HUES6 (cell line): ENCODE data around the gene COL6A3.

Experiments used
- H3K27ac ChIP-seq: 2 replicates; pipeline ENCODE4 v1.7.0; 2013; ENCODE audit warnings: low read depth, mild to moderate bottlenecking, low read length, inconsistent platforms
- H3K27me3 ChIP-seq: 2 replicates; pipeline ENCODE4 v1.6.1; 2013; ENCODE audit warnings: low read length; ENCODE audit not compliant: control insufficient read depth, insufficient read depth
- H3K36me3 ChIP-seq: 2 replicates; pipeline ENCODE4 v1.6.1; 2013; ENCODE audit warnings: low read length; ENCODE audit not compliant: control insufficient read depth, insufficient read depth
- H3K4me1 ChIP-seq: 2 replicates; pipeline ENCODE4 v1.6.1; 2013; ENCODE audit warnings: low read length; ENCODE audit not compliant: control insufficient read depth, insufficient read depth
- H3K4me3 ChIP-seq: 2 replicates; pipeline ENCODE4 v1.5.1; 2013; ENCODE audit warnings: low read depth, low read length
- H3K9ac ChIP-seq: one replicate; pipeline ENCODE4 v1.6.1; 2013; ENCODE audit warnings: mild to moderate bottlenecking, low read length
- H3K9me3 ChIP-seq: 2 replicates; pipeline ENCODE4 v1.6.1; 2013; ENCODE audit warnings: low read depth, low read length; ENCODE audit not compliant: control insufficient read depth, insufficient read depth

Gene COL6A3

GRCh38 chr2:237413777-237414661 lies at the start of gene COL6A3:
Gene COL6A3 (minus strand): TSS chr2:237414164. CDS start chr2:237396817, 17,347 bp downstream.
- no peak within 1 kb of the TSS for H3K27ac ChIP-seq
- H3K36me3 ChIP-seq: no peaks in the 10 kb centered on the region
- no peaks in the 10 kb centered on the region for H3K9me3 ChIP-seq
- no peak within 1 kb of the TSS for H3K9ac ChIP-seq
- peaks cover 16% of the 10 kb centered on the region; the same call in 1 of the 2 replicates for H3K4me1 ChIP-seq
- peaks cover 3% of the 10 kb centered on the region; the same call in 1 of the 2 replicates for H3K27me3 ChIP-seq
- peak within 1 kb of the TSS; percentile 9; the same call in 1 of the 2 replicates for H3K4me3 ChIP-seq

GRCh38 chr2:237459741-237460174 lies 45.8 kb upstream of the COL6A3 start:
- Histone ChIP-seq H3K4me1 (no peaks in the 10 kb centered on the region), H3K36me3 (no peaks in the 10 kb centered on the region), H3K27ac (no peak overlapping the region), H3K9ac (no peak overlapping the region), H3K27me3 (no peaks in the 10 kb centered on the region), H3K4me3 (no peak overlapping the region), H3K9me3 (peaks cover 7% of the 10 kb centered on the region; the same call in 1 of the 2 replicates)

- H3K9ac ChIP-seq: no peak overlapping the region
- no peak overlapping the region for H3K27ac ChIP-seq
- H3K4me3 ChIP-seq: no peak overlapping the region
- H3K4me1 ChIP-seq: no peaks in the 10 kb centered on the region
- no peaks in the 10 kb centered on the region for H3K27me3 ChIP-seq
- no peaks in the 10 kb centered on the region for H3K36me3 ChIP-seq
- H3K9me3 ChIP-seq: peaks cover 7% of the 10 kb centered on the region; the same call in 1 of the 2 replicates
These were observed 45.3 kb upstream of the COL6A3 start for GRCh38 chr2:237459226-237459625.

- no peak overlapping the region for H3K27ac ChIP-seq
These were observed 44.6 kb upstream of the COL6A3 start for GRCh38 chr2:237458519-237458918.

GRCh38 chr2:237457388-237457941 lies 43.5 kb upstream of the COL6A3 start:
- no peak overlapping the region for H3K27ac ChIP-seq
- H3K9ac ChIP-seq: no peak overlapping the region
- H3K4me1 ChIP-seq: no peaks in the 10 kb centered on the region
- peaks cover 7% of the 10 kb centered on the region; the same call in 1 of the 2 replicates for H3K9me3 ChIP-seq
- no peak overlapping the region for H3K4me3 ChIP-seq
- H3K27me3 ChIP-seq: no peaks in the 10 kb centered on the region
- no peaks in the 10 kb centered on the region for H3K36me3 ChIP-seq

More at GRCh38 chr2:237458519-237458918, 44.6 kb upstream of the COL6A3 start:
- peaks cover 7% of the 10 kb centered on the region; the same call in 1 of the 2 replicates for H3K9me3 ChIP-seq
- H3K4me1 ChIP-seq: no peaks in the 10 kb centered on the region
- no peak overlapping the region for H3K9ac ChIP-seq
- H3K27me3 ChIP-seq: no peaks in the 10 kb centered on the region
- no peak overlapping the region for H3K4me3 ChIP-seq
- H3K36me3 ChIP-seq: no peaks in the 10 kb centered on the region

GRCh38 chr2:237456200-237456843 lies 42.4 kb upstream of the COL6A3 start:
- Histone ChIP-seq H3K4me1 (peaks cover 10% of the 10 kb centered on the region), H3K9ac (no peak overlapping the region), H3K4me3 (no peak overlapping the region), H3K27me3 (no peaks in the 10 kb centered on the region), H3K9me3 (peaks cover 7% of the 10 kb centered on the region; the same call in 1 of the 2 replicates), H3K36me3 (no peaks in the 10 kb centered on the region), H3K27ac (no peak overlapping the region)

- H3K9ac ChIP-seq: no peak overlapping the region
- H3K27ac ChIP-seq: no peak overlapping the region
- H3K4me3 ChIP-seq: no peak overlapping the region
- H3K9me3 ChIP-seq: peaks cover 7% of the 10 kb centered on the region; the same call in 1 of the 2 replicates
- no peaks in the 10 kb centered on the region for H3K36me3 ChIP-seq
- H3K27me3 ChIP-seq: 0 out of 2 replicates have a peak, but pooled peaks cover under 1% of the 10 kb centered on the region
- H3K4me1 ChIP-seq: peaks cover 13% of the 10 kb centered on the region
These were observed 41.8 kb upstream of the COL6A3 start for GRCh38 chr2:237455764-237456163.

- H3K27me3 ChIP-seq: 0 out of 2 replicates have a peak, but pooled peaks cover 4% of the 10 kb centered on the region
These were observed 39.7 kb upstream of the COL6A3 start for GRCh38 chr2:237453671-237454070.

GRCh38 chr2:237452861-237453260 lies 38.9 kb upstream of the COL6A3 start:
- H3K36me3 ChIP-seq: no peaks in the 10 kb centered on the region
- no peak overlapping the region for H3K4me3 ChIP-seq
- no peak overlapping the region for H3K9ac ChIP-seq
- H3K4me1 ChIP-seq: peaks cover 13% of the 10 kb centered on the region
- H3K27me3 ChIP-seq: 0 out of 2 replicates have a peak, but pooled peaks cover 4% of the 10 kb centered on the region
- H3K27ac ChIP-seq: no peak overlapping the region
- H3K9me3 ChIP-seq: no peaks in the 10 kb centered on the region; the same call in 1 of the 2 replicates

More at GRCh38 chr2:237453671-237454070, 39.7 kb upstream of the COL6A3 start:
- Histone ChIP-seq H3K36me3 (no peaks in the 10 kb centered on the region), H3K4me1 (peaks cover 13% of the 10 kb centered on the region), H3K9ac (no peak overlapping the region), H3K4me3 (no peak overlapping the region), H3K27ac (no peak overlapping the region), H3K9me3 (no peaks in the 10 kb centered on the region; the same call in 1 of the 2 replicates)

GRCh38 chr2:237451643-237452469 lies 37.9 kb upstream of the COL6A3 start:
- Histone ChIP-seq H3K27me3 (0 out of 2 replicates have a peak, but pooled peaks cover 4% of the 10 kb centered on the region), H3K27ac (no peak overlapping the region), H3K4me1 (peaks cover 13% of the 10 kb centered on the region), H3K4me3 (no peak overlapping the region), H3K9me3 (no peaks in the 10 kb centered on the region; the same call in 1 of the 2 replicates), H3K36me3 (no peaks in the 10 kb centered on the region), H3K9ac (no peak overlapping the region)
